Cardiac fibroblast (primary cell): ENCODE measurements around the gene TAGLN2.

Source experiments
- DNase-seq, 2 donors: peaks; one replicate each; pipeline versions ENCODE4 v3.0.0 to v3.0.0-alpha.2; 2010; ENCODE audit warnings: low read depth in 2 of 2
- H3K4me3 ChIP-seq, 2 donors: replicated peaks in 1 of 2; 1 replicate in 1 of 2; 2 replicates in 1 of 2; pipeline ENCODE4 v1.5.1; 2011; ENCODE audit warnings: low read depth in 2 of 2, low read length in 2 of 2, mild to moderate bottlenecking in 2 of 2, moderate library complexity in 1 of 2
- TF ChIP-seq, protein P1 (sequence below): IDR thresholded peaks from one replicate; pipeline ENCODE4 v1.5.1; 2011; ENCODE audit warnings: low read depth, mild to moderate bottlenecking, low read length, inconsistent platforms

Gene TAGLN2

DNA sequence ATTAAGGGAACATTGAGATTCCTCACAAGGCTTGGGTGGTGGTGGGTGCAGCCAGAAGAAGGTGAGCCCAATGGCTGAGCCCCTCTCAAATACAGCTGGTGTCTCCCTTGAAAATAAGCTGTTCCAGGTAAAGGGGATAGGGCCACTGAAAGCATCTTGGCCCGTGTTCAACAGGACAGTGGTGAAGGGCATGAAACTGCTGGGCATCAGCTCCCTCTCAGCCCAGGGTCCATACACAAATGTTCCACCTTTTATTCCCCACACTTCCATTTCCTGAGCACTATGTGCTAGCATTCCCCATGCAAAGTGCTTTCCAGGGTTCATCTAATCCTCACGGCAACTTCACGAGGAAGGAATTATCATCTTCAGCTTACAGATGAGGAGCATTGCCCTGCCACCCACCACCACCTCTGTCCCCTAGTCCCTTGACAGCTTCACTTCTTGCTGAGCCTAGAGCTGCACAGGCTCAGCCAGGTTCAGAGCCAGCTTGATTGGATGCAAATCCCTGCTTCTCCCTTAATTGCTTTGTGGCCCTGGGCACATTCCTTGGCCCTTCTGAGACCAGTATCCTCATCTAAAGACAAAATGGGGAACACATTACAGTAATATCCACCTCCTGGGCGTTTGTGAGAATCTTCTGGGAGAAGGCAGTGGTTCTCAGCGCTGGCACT is 9.6 kb downstream of the TAGLN2 start:
- TF ChIP-seq, protein P1, sequence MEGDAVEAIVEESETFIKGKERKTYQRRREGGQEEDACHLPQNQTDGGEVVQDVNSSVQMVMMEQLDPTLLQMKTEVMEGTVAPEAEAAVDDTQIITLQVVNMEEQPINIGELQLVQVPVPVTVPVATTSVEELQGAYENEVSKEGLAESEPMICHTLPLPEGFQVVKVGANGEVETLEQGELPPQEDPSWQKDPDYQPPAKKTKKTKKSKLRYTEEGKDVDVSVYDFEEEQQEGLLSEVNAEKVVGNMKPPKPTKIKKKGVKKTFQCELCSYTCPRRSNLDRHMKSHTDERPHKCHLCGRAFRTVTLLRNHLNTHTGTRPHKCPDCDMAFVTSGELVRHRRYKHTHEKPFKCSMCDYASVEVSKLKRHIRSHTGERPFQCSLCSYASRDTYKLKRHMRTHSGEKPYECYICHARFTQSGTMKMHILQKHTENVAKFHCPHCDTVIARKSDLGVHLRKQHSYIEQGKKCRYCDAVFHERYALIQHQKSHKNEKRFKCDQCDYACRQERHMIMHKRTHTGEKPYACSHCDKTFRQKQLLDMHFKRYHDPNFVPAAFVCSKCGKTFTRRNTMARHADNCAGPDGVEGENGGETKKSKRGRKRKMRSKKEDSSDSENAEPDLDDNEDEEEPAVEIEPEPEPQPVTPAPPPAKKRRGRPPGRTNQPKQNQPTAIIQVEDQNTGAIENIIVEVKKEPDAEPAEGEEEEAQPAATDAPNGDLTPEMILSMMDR = no peak
- no peak overlapping the region for H3K4me3 ChIP-seq
- DNase-seq = no peak

DNA sequence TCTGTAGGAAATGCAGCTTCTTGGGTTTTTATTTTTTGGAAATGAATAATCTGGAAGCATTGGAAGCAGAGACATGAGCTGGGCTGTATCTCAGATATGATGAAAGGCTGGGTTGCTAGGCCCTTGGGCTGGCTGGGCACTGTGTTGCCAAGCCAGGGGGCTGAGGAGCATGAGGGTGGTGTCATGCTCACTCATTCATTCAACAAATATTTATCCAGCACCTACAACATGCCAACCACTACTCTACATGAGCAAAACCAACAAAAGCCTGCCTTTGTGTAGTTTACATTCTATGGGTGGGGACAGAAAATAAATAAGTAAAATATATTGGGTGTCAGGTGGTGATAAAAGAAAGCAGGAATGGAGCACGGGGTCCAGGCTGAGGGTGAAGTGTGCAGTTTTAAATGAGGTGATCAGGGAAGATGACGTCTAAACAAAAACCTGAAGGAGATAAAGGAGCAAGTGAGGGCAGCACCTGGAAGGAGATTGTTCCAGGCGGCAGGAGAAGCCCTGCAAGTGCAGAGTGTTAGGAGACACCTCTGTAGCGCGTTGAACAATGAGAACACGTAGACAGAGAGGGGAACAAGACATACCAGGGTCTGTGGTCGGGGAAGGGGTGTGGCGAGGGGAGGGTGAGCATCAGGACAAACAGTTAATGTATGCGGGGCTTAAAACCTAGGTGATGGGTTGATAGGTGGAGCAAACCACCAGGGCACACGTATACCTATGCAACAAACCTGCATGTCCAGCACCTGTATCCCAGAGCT is 10.9 kb downstream of the TAGLN2 start:
- no peak for DNase-seq
- no peak overlapping the region for H3K4me3 ChIP-seq
- TF ChIP-seq, protein P1 = no peak

DNA sequence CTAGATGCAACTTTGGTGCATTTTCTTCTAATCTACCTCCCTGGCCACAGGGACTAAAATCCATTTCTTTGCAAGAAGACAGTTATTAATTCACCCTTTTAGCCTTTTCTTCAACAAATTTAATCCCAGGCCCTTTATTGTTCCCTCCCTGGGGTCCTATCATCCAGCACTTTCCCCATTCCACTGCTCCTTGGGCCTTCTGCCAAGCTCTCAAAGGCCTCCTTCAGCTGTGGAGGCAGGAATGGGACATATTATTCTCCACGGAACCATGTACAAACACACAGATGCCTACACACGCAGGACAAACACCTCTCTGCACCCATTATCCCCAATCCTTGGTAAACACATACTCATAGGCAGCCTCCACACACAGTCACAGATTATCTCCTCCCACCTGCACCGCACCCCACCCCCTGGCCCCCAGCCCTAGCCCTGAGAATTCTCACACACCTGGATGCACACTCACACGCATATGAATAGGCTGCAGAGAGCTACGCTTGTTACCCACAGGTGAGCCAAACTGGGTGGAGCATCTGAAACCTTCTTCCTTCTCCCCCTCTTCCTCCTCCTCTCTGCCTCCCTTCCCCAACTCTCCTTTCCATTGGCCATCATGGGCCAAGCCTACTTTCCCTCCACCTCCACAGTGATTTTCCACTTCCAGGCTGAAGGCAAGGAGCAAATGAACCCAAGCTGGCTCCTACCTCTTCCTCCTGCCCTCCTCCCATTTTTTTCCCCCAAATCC is 11.7 kb downstream of the TAGLN2 start:
- DNase-seq = no peak
- TF ChIP-seq, protein P1 = no peak
- no peak overlapping the region for H3K4me3 ChIP-seq

DNA sequence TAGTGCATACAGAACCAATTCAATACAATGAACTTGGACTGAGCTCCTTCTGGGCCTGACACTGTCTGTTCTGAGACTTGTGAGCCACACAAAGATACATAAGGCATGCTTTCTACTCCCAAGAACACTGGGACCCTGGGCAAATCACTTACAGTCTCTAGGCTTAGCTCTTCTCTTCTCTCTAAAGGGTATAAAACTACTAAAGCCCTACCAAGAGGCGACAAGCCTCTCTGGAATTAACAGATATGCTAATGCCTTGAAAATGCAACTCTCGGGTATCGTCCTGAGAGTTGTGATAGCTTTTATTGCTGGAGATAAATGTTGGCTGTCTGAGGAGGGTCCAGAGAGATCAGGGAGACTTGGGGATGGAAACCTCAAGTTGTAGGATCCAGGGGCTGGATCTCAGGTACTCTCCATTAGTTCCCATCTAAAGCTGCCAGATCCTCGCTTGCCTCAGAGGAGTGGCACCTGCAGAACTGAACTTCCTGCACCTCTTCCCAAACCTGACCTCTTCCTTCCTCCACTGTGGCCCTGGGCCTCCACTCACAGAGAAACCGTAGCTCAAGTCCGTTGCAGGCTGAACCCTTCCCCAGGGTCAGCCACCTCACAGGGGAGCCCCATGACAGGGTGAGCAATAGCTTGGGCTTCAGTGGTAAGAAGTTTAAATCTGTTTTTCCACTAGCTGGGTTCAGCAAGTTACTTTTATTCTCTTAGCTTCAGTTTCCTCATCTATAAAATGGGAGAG is 13.8 kb downstream of the TAGLN2 start:
- TF ChIP-seq, protein P1 = no peak
- no peak for DNase-seq
- H3K4me3 ChIP-seq = no peak overlapping the region

DNA sequence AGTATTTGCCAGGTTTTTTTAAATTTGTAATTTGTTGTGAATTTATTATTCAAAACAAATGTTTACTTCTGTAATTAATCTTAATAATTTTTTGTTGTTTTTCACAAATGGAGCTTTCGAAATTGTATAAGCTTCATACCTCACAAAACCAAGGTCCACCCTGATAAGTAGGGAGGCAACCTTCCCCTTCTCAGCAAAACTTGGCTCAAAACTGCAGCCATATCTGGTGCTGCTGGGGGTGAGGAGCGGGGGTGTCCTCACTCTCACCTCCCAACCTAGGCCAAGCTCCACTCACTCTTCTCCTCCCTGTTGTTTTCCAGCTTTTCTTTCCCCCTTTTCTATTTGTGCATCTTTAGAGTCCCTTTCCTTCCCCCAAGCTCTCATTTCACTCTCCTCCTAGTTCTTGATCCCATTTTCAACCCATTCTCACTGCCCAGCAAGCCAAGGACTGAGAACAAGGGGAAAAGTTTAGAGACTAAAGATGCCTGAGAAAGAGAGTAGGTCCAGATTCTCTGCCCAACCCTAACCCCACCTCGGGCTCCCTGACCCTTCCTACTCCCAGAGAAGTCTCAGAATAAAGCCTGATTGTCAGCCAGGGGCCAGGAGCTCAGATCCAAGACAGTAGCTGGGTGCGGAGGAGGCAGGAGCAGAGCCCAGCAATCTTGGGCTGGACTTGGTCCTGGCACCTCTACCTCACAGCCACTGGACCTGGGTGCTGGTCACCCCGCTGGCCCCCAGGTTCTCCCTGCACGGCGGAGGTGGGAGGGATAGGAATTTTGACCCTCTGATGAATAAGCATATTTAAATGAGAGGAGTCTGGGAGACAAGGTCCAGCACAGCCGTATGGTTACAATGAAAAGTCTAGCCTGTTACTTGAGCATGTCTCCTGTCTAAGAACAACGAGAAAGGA is 17.0 kb downstream of the TAGLN2 start:
- TF ChIP-seq, protein P1 = no peak
- H3K4me3 ChIP-seq = no peak overlapping the region
- DNase-seq = no peak
